K562 (cell line): ENCODE measurements around the gene PNPLA8. TPM values are rescaled to one million over a fixed set of nuclear protein-coding genes. Genes with fewer than 3 reads are reported as not detected.

Experiments
- ATAC-seq: fragments of 200-7000 bp; cut with Tn5 transposase; 3 replicates; pipeline ENCODE4 v1.9.1; 2020; ENCODE audit warnings: moderate library complexity
- BruUV-seq: library from RNA; stranded (reverse); fragments of 400-500 nt; replicated peaks from 2 replicates; lab custom pipeline; 2021; lab: Mats Ljungman, UMichigan
- CTCF ChIA-PET: fragments of 300-600 bp; formaldehyde crosslinking; extraction: SDS; loops from one replicate; lab custom pipeline; 2021; ENCODE audit warnings: low intra/inter-chr PET ratio; lab: Yijun Ruan, JAX
- POLR2A ChIA-PET: fragments of 300-600, 350-650 bp; sonication (Branson Sonifier 250); formaldehyde crosslinking; extraction: SDS; loops from one replicate; lab custom pipeline; 2021; ENCODE audit warnings: antibody characterized with exemption, inconsistent platforms; lab: Yijun Ruan, JAX
- DNase-seq, 4 experiments: peaks; one replicate each; pipeline versions ENCODE4 v3.0.0 to v3.0.0-alpha.2; 2011 to 2018; ENCODE audit warnings: low spot score in 3 of 4, mixed read lengths in 3 of 4; ENCODE audit errors: extremely low read depth in 1 of 4
- FAIRE-seq: peaks from 2 replicates; lab custom pipeline; 2011; peaks lifted over from hg19 to GRCh38; lab: Jason Lieb, UNC
- H2AFZ ChIP-seq: 2 replicates; pipeline ENCODE4 v1.6.0; 2011; ENCODE audit warnings: low read depth, low read length, control low read depth, inconsistent platforms
- H3K27ac ChIP-seq: fragments of 200-600 bp; 3 replicates; pipeline ENCODE4 v1.8.0; 2011; ENCODE audit warnings: low read depth, mild to moderate bottlenecking, control low read depth, inconsistent platforms, low read length, moderate library complexity, mixed read lengths; ENCODE audit errors: extremely low read depth
- H3K27me3 ChIP-seq, 2 experiments: fragments of 300-600 bp in 1 of 2; 2 replicates in 1 of 2; 3 replicates in 1 of 2; pipeline versions ENCODE4 v1.6.0 to v1.8.0; 2011; ENCODE audit warnings: inconsistent platforms in 2 of 2, low read length in 2 of 2, mild to moderate bottlenecking in 1 of 2, mixed read lengths in 1 of 2, moderate library complexity in 1 of 2; ENCODE audit not compliant: control insufficient read depth in 2 of 2, insufficient read depth in 2 of 2
- H3K36me3 ChIP-seq: fragments of 300-600 bp; 3 replicates; pipeline ENCODE4 v1.8.0; 2011; ENCODE audit warnings: mild to moderate bottlenecking, low read length, inconsistent platforms; ENCODE audit not compliant: control insufficient read depth, insufficient read depth
- H3K4me1 ChIP-seq, 2 experiments: fragments of 200-600 bp in 1 of 2; replicated peaks in 1 of 2; 2 replicates in 1 of 2; 3 replicates in 1 of 2; pipeline versions ENCODE4 v1.5.1 to v1.8.0; 2011; ENCODE audit warnings: inconsistent platforms in 2 of 2, low read length in 2 of 2, mild to moderate bottlenecking in 1 of 2, mixed read lengths in 1 of 2, moderate library complexity in 1 of 2; ENCODE audit not compliant: control insufficient read depth in 2 of 2, insufficient read depth in 2 of 2
- H3K4me2 ChIP-seq: 2 replicates; pipeline ENCODE4 v1.6.1; 2011; ENCODE audit warnings: low read length, control low read depth, inconsistent platforms, mixed read lengths; ENCODE audit not compliant: insufficient read depth
- H3K4me3 ChIP-seq: fragments of 200-600 bp; sonication (generic), shearing (Covaris generic); 2 replicates; pipeline ENCODE4 v1.5.1; 2016; ENCODE audit warnings: control low read depth, inconsistent platforms
- H3K79me2 ChIP-seq: fragments of 200-600 bp; 3 replicates; pipeline ENCODE4 v1.8.0; 2011; ENCODE audit warnings: low read length, inconsistent platforms; ENCODE audit not compliant: control insufficient read depth, insufficient read depth
- H3K9ac ChIP-seq, 2 experiments: 2 replicates each; pipeline versions ENCODE4 v1.6.0 to v1.6.1; 2011; ENCODE audit warnings: low read depth in 2 of 2, low read length in 2 of 2, control low read depth in 1 of 2, inconsistent platforms in 1 of 2, mild to moderate bottlenecking in 1 of 2, mixed read lengths in 1 of 2; ENCODE audit not compliant: insufficient read depth in 1 of 2
- H3K9me1 ChIP-seq: one replicate; pipeline ENCODE4 v1.6.0; 2011; ENCODE audit warnings: inconsistent platforms, mild to moderate bottlenecking, low read length, moderate library complexity; ENCODE audit not compliant: control insufficient read depth, insufficient read depth
- H3K9me3 ChIP-seq: replicated peaks from 2 replicates; pipeline ENCODE4 v1.5.1; 2011; ENCODE audit warnings: low read depth, low read length, inconsistent platforms; ENCODE audit not compliant: control insufficient read depth, insufficient read depth
- H4K20me1 ChIP-seq: replicated peaks from 2 replicates; pipeline ENCODE4 v1.6.1; 2011; ENCODE audit warnings: low read length, inconsistent platforms, mixed read lengths; ENCODE audit not compliant: control insufficient read depth, insufficient read depth
- NFIC ChIP-seq: fragments of 450-650 bp; IDR thresholded peaks from 2 replicates; pipeline ENCODE4 v1.6.1; 2017; ENCODE audit warnings: mild to moderate bottlenecking, inconsistent platforms
- NFIX ChIP-seq: fragments of 250-450 bp; sonication (Bioruptor Pico); IDR thresholded peaks from 2 replicates; pipeline ENCODE4 v1.4.0; 2020; ENCODE audit warnings: low read depth, mild to moderate bottlenecking, moderate library complexity
- SRSF3 ChIP-seq: fragments of 200-400 bp; formaldehyde crosslinking; IDR thresholded peaks from 2 replicates; pipeline ENCODE4 v1.6.1; 2016; ENCODE audit warnings: mild to moderate bottlenecking, low read length, moderate library complexity; ENCODE audit not compliant: insufficient read depth
- YY1 ChIP-seq, 3 experiments: IDR thresholded peaks; 2 replicates each; pipeline ENCODE4 v1.6.1; 2011; ENCODE audit warnings: low read length in 2 of 3, mild to moderate bottlenecking in 2 of 3, moderate library complexity in 2 of 3, borderline replicate concordance in 1 of 3, control low read depth in 1 of 3, low read depth in 1 of 3; ENCODE audit not compliant: insufficient read depth in 3 of 3, insufficient replicate concordance in 2 of 3, control insufficient read depth in 1 of 3, insufficient read length in 1 of 3; ENCODE audit errors: extremely low read depth in 1 of 3
- ZC3H11A ChIP-seq: IDR thresholded peaks from 2 replicates; pipeline ENCODE4 v1.6.1; 2012; ENCODE audit warnings: low read depth, low read length, improper control_type of control experiment
- ZNF41 ChIP-seq: fragments of 250-450 bp; sonication (Bioruptor Pico); conservative IDR thresholded peaks from 2 replicates; pipeline ENCODE4 v1.4.0; 2020; ENCODE audit warnings: mild to moderate bottlenecking
- WGBS: fragments of 100-300 bp; shearing (Covaris generic); methylation state at CpG from one replicate; pipeline ENCODE4 v1.1.6; 2016; ENCODE audit warnings: low coverage, mixed read lengths; ENCODE audit not compliant: insufficient coverage; ENCODE audit errors: missing lambda C conversion rate; 5-methylcytosine and 5-hydroxymethylcytosine counted together
- in situ Hi-C: fragments of 300-500 bp; cut with MboI; formaldehyde crosslinking; loops from 4 replicates; pipeline ENCODE4 v1.15.0; 2018; ENCODE audit warnings: inconsistent platforms, mixed read lengths
- intact Hi-C: fragments of 100-400 bp; cut with micrococcal nuclease; formaldehyde crosslinking; loops from 2 replicates; pipeline ENCODE4 v1.14.2; 2022
- polyA plus RNA-seq, 8 experiments: library from polyadenylated mRNA; depleted of rRNA in 4 of 8; stranded (reverse) in 5 of 8; unstranded in 3 of 8; fragments of >200 nt; fragmentation: Nextera tagmentation in 2 of 8; fragmentation: Illumina TruSeq in 1 of 8; extraction: Ambion mirVana in 2 of 8; extraction: Trizol in 1 of 8; gene quantifications; 2 replicates each; pipeline versions ENCODE4 v1.2.1 to v1.2.3, GENCODE V29; 2011 to 2014; ENCODE audit warnings: inconsistent platforms in 1 of 8, missing spikeins in 1 of 8
- total RNA-seq, 7 experiments: library from RNA; depleted of rRNA in 6 of 7; stranded (reverse); fragments of >200 nt in 6 of 7; fragmentation: Illumina TruSeq in 2 of 7; extraction: Trizol in 2 of 7; gene quantifications; 2 replicates each; pipeline versions ENCODE4 v1.2.1 to v1.2.3, GENCODE V29; 2011 to 2021; ENCODE audit warnings: low replicate concordance in 1 of 7

The PNPLA8 gene
- total and polyA plus RNA-seq, 9 of the 15 experiments (the other 6 are each of a cell fraction or from before 2014, with no cell fraction given) = 12.8 to 27.6 (median 16.3) TPM

DNA sequence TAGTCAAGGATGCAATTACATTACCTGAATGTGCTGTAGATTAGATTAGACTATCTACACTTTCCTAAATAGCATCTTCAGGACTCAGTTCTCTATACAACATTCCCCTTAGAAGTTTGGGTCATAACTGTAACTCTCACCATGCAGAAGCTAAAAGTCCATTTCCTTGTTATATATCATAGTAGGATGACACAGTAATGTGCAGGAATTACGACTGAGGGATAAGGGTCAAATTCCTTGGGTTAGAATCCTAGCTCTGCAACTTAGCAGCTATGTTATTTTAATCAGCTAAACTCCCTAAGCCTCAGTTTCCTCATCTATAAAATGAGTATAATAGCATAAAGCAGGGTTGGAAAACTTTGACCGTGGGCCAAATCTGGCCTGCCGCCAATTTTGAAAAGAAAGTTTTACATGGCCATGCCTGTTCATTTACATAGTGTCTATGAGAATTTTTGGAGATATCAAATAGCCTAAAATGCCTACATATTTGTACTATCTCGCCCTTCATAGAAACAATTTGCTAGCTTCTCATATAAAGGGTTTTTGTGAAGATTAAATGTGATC, 84.5 kb downstream of the PNPLA8 start:
- no peaks in the 10 kb centered on the region for H3K36me3 ChIP-seq
- TF ChIP-seq ZNF41 (CRISPR knock-in tag) = no peak
- no peak for TF ChIP-seq ZC3H11A
- TF ChIP-seq NFIC = peak; percentile 84
- TF ChIP-seq NFIX = peak; percentile 57
- peaks cover 9 to 19% of the 10 kb centered on the region in 2 experiments; a peak in 4 of 5 replicates for H3K27me3 ChIP-seq
- no peak overlapping the region for H3K4me3 ChIP-seq
- H3K9me1 ChIP-seq = no peaks in the 10 kb centered on the region
- no peak overlapping the region for H3K27ac ChIP-seq
- DNase-seq (no peak), ATAC-seq (no peak), FAIRE-seq (no peak)
- intact Hi-C loops (no loop called here), in situ Hi-C loops (no loop called here)
- H2AFZ ChIP-seq = no peak overlapping the region
- no peaks in the 10 kb centered on the region for H3K79me2 ChIP-seq
- H3K9ac ChIP-seq = no peak overlapping the region
- WGBS = 2% methylated on average over 4 of the region's 4 CpGs
- ChIA-PET POLR2A (interaction anchor here (1.0 to 1.5 kb wide), 2 partner anchors 9 to 19 kb away, joined by 3 to 4 read pairs; no protein-coding TSS in a partner anchor), CTCF (interaction anchor here (0.5 kb wide), 2 partner anchors 985 to 1938 kb away, joined by 3 to 6 read pairs; no protein-coding TSS in a partner anchor)
- H3K4me1 ChIP-seq = no peaks in the 10 kb centered on the region
- H3K4me2 ChIP-seq = no peak overlapping the region
- no peaks in the 10 kb centered on the region for H4K20me1 ChIP-seq
- H3K9me3 ChIP-seq = no peaks in the 10 kb centered on the region
- no TSS peak for BruUV-seq

GRCh38 chr7:108440613-108441012, 85.3 kb downstream of the PNPLA8 start:
- H3K36me3 ChIP-seq = no peaks in the 10 kb centered on the region
- ATAC-seq (peak; percentile 39; the same call in 1 of the 3 replicates), FAIRE-seq (no peak), DNase-seq (no peak)
- peaks cover 0 to 4% of the 10 kb centered on the region in 2 experiments; a peak in 1 of 5 replicates for H3K4me1 ChIP-seq
- POLR2A ChIA-PET = interaction anchor here (0.6 to 1.5 kb wide), 4 partner anchors 9 to 28 kb away, joined by 3 to 5 read pairs (median 4); no protein-coding TSS in a partner anchor
- no peaks in the 10 kb centered on the region for H4K20me1 ChIP-seq
- H3K9me3 ChIP-seq = no peaks in the 10 kb centered on the region
- no peaks in the 10 kb centered on the region for H3K79me2 ChIP-seq
- H3K27ac ChIP-seq = no peak overlapping the region
- H3K9me1 ChIP-seq = no peaks in the 10 kb centered on the region
- CTCF ChIA-PET = no interaction called here
- no peak overlapping the region for H3K4me2 ChIP-seq
- no peak overlapping the region for H3K4me3 ChIP-seq
- BruUV-seq = no TSS peak
- TF ChIP-seq SRSF3 = no peak
- TF ChIP-seq YY1 (IDR thresholded peaks at IDR 0.05; ENCODE audit: borderline replicate concordance in 1 of 3, control insufficient read depth in 1 of 3, extremely low read depth in 1 of 3, insufficient read depth in 3 of 3, insufficient read length in 1 of 3, insufficient replicate concordance in 2 of 3, low read depth in 1 of 3, low read length in 2 of 3) = peak in 1 of 3 experiments; percentile 74
- peak overlapping the region; percentile 34 for H2AFZ ChIP-seq
- 7% methylated on average over 3 of the region's 3 CpGs for WGBS
- intact Hi-C loops = no loop called here
- in situ Hi-C loops = no loop called here
- no peak overlapping the region for H3K9ac ChIP-seq
- H3K27me3 ChIP-seq = peaks cover 9 to 15% of the 10 kb centered on the region in 2 experiments; a peak in 4 of 5 replicates
